Tibial nerve (tissue), 4 donors: ENCODE measurements around the gene ARID4A. TPM values are rescaled to one million over a fixed set of nuclear protein-coding genes. Genes with fewer than 3 reads are reported as not detected.
"Not testable (repeated sequence)": the region's sequence is repeated elsewhere in the genome, so short reads cannot be mapped to it uniquely, and the experiment has no call there.

Experiments used
- DNase-seq, 2 donors: peaks; one replicate each; pipeline ENCODE4 v3.0.0-alpha.2; 2019; ENCODE audit warnings: low spot score in 2 of 2
- H3K27ac ChIP-seq, 4 donors: fragments of 200-600 bp; sonication (generic) in 3 of 4; one replicate each; pipeline ENCODE4 v1.5.1; 2017 to 2019; ENCODE audit warnings: mild to moderate bottlenecking in 1 of 4
- H3K27me3 ChIP-seq, 2 donors: fragments of 200-600 bp; sonication (generic) in 1 of 2; one replicate each; pipeline versions ENCODE4 v1.5.1 to v1.6.0; 2017 to 2019
- H3K36me3 ChIP-seq, 3 donors: fragments of 200-600 bp; sonication (generic); one replicate each; pipeline ENCODE4 v1.5.1; 2018 to 2019
- H3K4me1 ChIP-seq, 4 donors: fragments of 200-600 bp; sonication (generic) in 3 of 4; one replicate each; pipeline ENCODE4 v1.5.1; 2017 to 2019
- H3K4me3 ChIP-seq, 4 donors: fragments of 200-600 bp; sonication (generic) in 3 of 4; one replicate each; pipeline ENCODE4 v1.5.1; 2017 to 2019; ENCODE audit warnings: mild to moderate bottlenecking in 1 of 4, moderate library complexity in 1 of 4
- H3K9me3 ChIP-seq, 4 donors: fragments of 200-600 bp; sonication (generic) in 3 of 4; one replicate each; pipeline ENCODE4 v1.5.1; 2017 to 2019
- CTCF ChIP-seq, 5 experiments: fragments of 200-600 bp in 3 of 5; fragments of 450-650 bp in 2 of 5; sonication (generic) in 3 of 5; IDR thresholded peaks; one replicate each; pipeline ENCODE4 v1.5.1; 2016 to 2019; ENCODE audit warnings: antibody characterized with exemption in 5 of 5, mild to moderate bottlenecking in 3 of 5, moderate library complexity in 2 of 5
- EP300 ChIP-seq, 2 donors: sonication (generic); formaldehyde crosslinking; IDR thresholded peaks; one replicate each; pipeline ENCODE4 v1.6.1; 2017; ENCODE audit warnings: antibody characterized with exemption in 2 of 2, mild to moderate bottlenecking in 1 of 2
- POLR2A ChIP-seq, 2 donors: fragments of 450-650 bp; IDR thresholded peaks; one replicate each; pipeline ENCODE4 v1.6.1; 2017; ENCODE audit warnings: antibody characterized with exemption in 2 of 2, mild to moderate bottlenecking in 2 of 2, moderate library complexity in 2 of 2
- WGBS, 2 donors: methylation state at CpG; one replicate each; pipeline ENCODE4 v1.1.5; 2018; 5-methylcytosine and 5-hydroxymethylcytosine counted together
- total RNA-seq, 4 donors: library from RNA; depleted of rRNA; stranded (reverse); fragments of >200 nt; gene quantifications; one replicate each; pipeline ENCODE4 v1.1.0, GENCODE V29; 2016

The ARID4A gene
- total RNA-seq, 4 donors from 2014 or later, result 20.4 to 45.7 (median 31.3) TPM

GRCh38 chr14:58356268-58356667 lies 57.9 kb downstream of the ARID4A start:
- DNase-seq, result no peak
- TF ChIP-seq POLR2A (IDR thresholded peaks at IDR 0.05) (no peak), EP300 (IDR thresholded peaks at IDR 0.05) (no peak), CTCF (IDR thresholded peaks at IDR 0.05) (no peak)
- Histone ChIP-seq H3K27me3 (no peaks in the 10 kb centered on the region), H3K4me1 (peaks cover 0 to 11% (median 0%) of the 10 kb centered on the region in 4 donors), H3K27ac (no peak overlapping the region), H3K36me3 (peaks cover 0 to 56% (median 0%) of the 10 kb centered on the region in 3 donors), H3K9me3 (no peaks in the 10 kb centered on the region), H3K4me3 (no peak overlapping the region)
- WGBS, 2 donors, result 89% methylated on average over 1 of the region's 1 CpG

GRCh38 chr14:58362272-58362671 lies 63.9 kb downstream of the ARID4A start:
- H3K36me3 ChIP-seq, result peaks cover 0 to 52% (median 9%) of the 10 kb centered on the region in 3 donors
- WGBS, 2 donors, result 77 to 100% methylated on average over 1 of the region's 1 CpG
- not testable (repeated sequence) for H3K27me3 ChIP-seq, H3K27ac ChIP-seq, H3K4me3 ChIP-seq, H3K9me3 ChIP-seq, DNase-seq, H3K4me1 ChIP-seq

GRCh38 chr14:58362798-58363412 lies 64.5 kb downstream of the ARID4A start:
- H3K4me3 ChIP-seq, result no peak overlapping the region
- no peak overlapping the region for H3K27ac ChIP-seq
- H3K27me3 ChIP-seq, result no peaks in the 10 kb centered on the region
- WGBS, 2 donors, result 85 to 94% methylated on average over 3 of the region's 3 CpGs
- TF ChIP-seq EP300 (IDR thresholded peaks at IDR 0.05), result no peak
- peak in 1 of 5 experiments; percentile 21 for TF ChIP-seq CTCF (IDR thresholded peaks at IDR 0.05)
- DNase-seq, result no peak
- H3K36me3 ChIP-seq, result peaks cover 0 to 58% (median 14%) of the 10 kb centered on the region in 3 donors
- H3K4me1 ChIP-seq, result no peaks in the 10 kb centered on the region
- H3K9me3 ChIP-seq, result no peaks in the 10 kb centered on the region

- H3K4me3 ChIP-seq, result no peak overlapping the region
- no peak for TF ChIP-seq EP300 (IDR thresholded peaks at IDR 0.05)
- no peak for TF ChIP-seq POLR2A (IDR thresholded peaks at IDR 0.05)
- TF ChIP-seq CTCF (IDR thresholded peaks at IDR 0.05), result no peak
- H3K36me3 ChIP-seq, result peaks cover 0 to 69% (median 16%) of the 10 kb centered on the region in 3 donors
- H3K27ac ChIP-seq, result peak overlapping the region in 1 of 4 donors; percentile 50
- no peaks in the 10 kb centered on the region for H3K27me3 ChIP-seq
- no peak for DNase-seq
- 39 to 47% methylated on average over 4 of the region's 4 CpGs for WGBS, 2 donors
- no peaks in the 10 kb centered on the region for H3K9me3 ChIP-seq
- no peaks in the 10 kb centered on the region for H3K4me1 ChIP-seq
These were observed 66.0 kb downstream of the ARID4A start for GRCh38 chr14:58364316-58364715.

GRCh38 chr14:58367296-58367695 lies 68.9 kb downstream of the ARID4A start:
- no peak overlapping the region for H3K27ac ChIP-seq
- H3K27me3 ChIP-seq, result no peaks in the 10 kb centered on the region
- 84 to 86% methylated on average over 3 of the region's 3 CpGs for WGBS, 2 donors
- no peaks in the 10 kb centered on the region for H3K4me1 ChIP-seq
- TF ChIP-seq POLR2A (IDR thresholded peaks at IDR 0.05) (no peak), CTCF (IDR thresholded peaks at IDR 0.05) (no peak), EP300 (IDR thresholded peaks at IDR 0.05) (no peak)
- H3K36me3 ChIP-seq, result peaks cover 0 to 66% (median 12%) of the 10 kb centered on the region in 3 donors
- no peak for DNase-seq
- no peaks in the 10 kb centered on the region for H3K9me3 ChIP-seq
- no peak overlapping the region for H3K4me3 ChIP-seq
